Sigmoid colon (tissue), 7 donors: ENCODE data around the gene RMND5A. TPM values are rescaled to one million over a fixed set of nuclear protein-coding genes. Genes with fewer than 3 reads are reported as not detected.

Source experiments
- DNase-seq: peaks from one replicate; pipeline ENCODE4 v3.0.0-alpha.2; 2019
- H3K27ac ChIP-seq, 4 donors: fragments of 200-600 bp; sonication (generic); one replicate each; pipeline ENCODE4 v1.5.1; 2016 to 2019; ENCODE audit warnings: mild to moderate bottlenecking in 1 of 4
- H3K27me3 ChIP-seq, 3 donors: fragments of 200-600 bp; sonication (generic); one replicate each; pipeline ENCODE4 v1.5.1; 2019; ENCODE audit warnings: mild to moderate bottlenecking in 1 of 3
- H3K36me3 ChIP-seq, 4 donors: fragments of 200-600 bp; sonication (generic); one replicate each; pipeline ENCODE4 v1.5.1; 2016 to 2019
- H3K4me1 ChIP-seq, 4 donors: fragments of 200-600 bp; sonication (generic); one replicate each; pipeline ENCODE4 v1.5.1; 2017 to 2019
- H3K4me3 ChIP-seq, 4 donors: fragments of 200-600 bp; sonication (generic); one replicate each; pipeline ENCODE4 v1.5.1; 2017 to 2019; ENCODE audit warnings: mild to moderate bottlenecking in 2 of 4, moderate library complexity in 1 of 4
- H3K9me3 ChIP-seq, 4 donors: fragments of 200-600 bp in 3 of 4; sonication (generic) in 3 of 4; one replicate each; pipeline versions ENCODE4 v1.5.1 to v1.6.1; 2013 to 2019
- CTCF ChIP-seq, 4 experiments: fragments of 450-650 bp in 3 of 4; fragments of 200-600 bp in 1 of 4; IDR thresholded peaks; one replicate each; pipeline ENCODE4 v1.5.1; 2016 to 2019; ENCODE audit warnings: antibody characterized with exemption in 4 of 4, mild to moderate bottlenecking in 3 of 4, moderate library complexity in 2 of 4
- EP300 ChIP-seq, 4 donors: sonication (generic); formaldehyde crosslinking; IDR thresholded peaks; one replicate each; pipeline ENCODE4 v1.6.1; 2017; ENCODE audit warnings: antibody characterized with exemption in 4 of 4
- POLR2A ChIP-seq, 2 donors: fragments of 450-650 bp; IDR thresholded peaks; one replicate each; pipeline ENCODE4 v1.6.1; 2016; ENCODE audit warnings: antibody characterized with exemption in 2 of 2, mild to moderate bottlenecking in 2 of 2, moderate library complexity in 2 of 2
- POLR2AphosphoS5 ChIP-seq, 4 donors: sonication (generic); formaldehyde crosslinking; IDR thresholded peaks; one replicate each; pipeline ENCODE4 v1.6.1; 2017; ENCODE audit warnings: antibody characterized with exemption in 4 of 4
- WGBS, 2 donors: extraction: QIAGEN DNeasy Blood & Tissue Kit; methylation state at CpG; one replicate each; pipeline ENCODE4 v1.1.7; 2013; 5-methylcytosine and 5-hydroxymethylcytosine counted together
- intact Hi-C: fragments of 100-400 bp; cut with DNase I; formaldehyde crosslinking; loops from one replicate; pipeline ENCODE4 v1.15.1; 2023
- polyA plus RNA-seq, 3 donors: library from polyadenylated mRNA; stranded (reverse); fragments of 200-250 nt; gene quantifications; one replicate each; pipeline ENCODE4 v1.2.3, GENCODE V29; 2013
- total RNA-seq, 4 donors: library from RNA; depleted of rRNA; stranded (reverse); fragments of >200 nt; gene quantifications; one replicate each; pipeline ENCODE4 v1.1.0, GENCODE V29; 2016
- donor health status: healthy with polysubstance abuse.
- donor health status: Bipolar disorder and iron deficiency.
- donor health status: healthy.

RMND5A gene
- total and polyA plus RNA-seq, 7 donors: 19.9 to 58.9 (median 42.4) TPM

GRCh38 chr2:86758405-86758804, 38.3 kb downstream of the RMND5A start:
- Histone ChIP-seq H3K27me3 (no peaks in the 10 kb centered on the region), H3K4me3 (no peak overlapping the region), H3K9me3 (no peaks in the 10 kb centered on the region), H3K27ac (no peak overlapping the region), H3K36me3 (peaks cover 0 to 20% (median 0%) of the 10 kb centered on the region in 4 donors), H3K4me1 (peaks cover 0 to 9% (median 6%) of the 10 kb centered on the region in 4 donors)
- DNase-seq: no peak
- WGBS, 2 donors: 91 to 96% methylated on average over 3 of the region's 3 CpGs
- intact Hi-C loops: no loop called here
- TF ChIP-seq EP300 (IDR thresholded peaks at IDR 0.05) (no peak), POLR2A (IDR thresholded peaks at IDR 0.05) (no peak), POLR2AphosphoS5 (IDR thresholded peaks at IDR 0.05) (no peak), CTCF (IDR thresholded peaks at IDR 0.05) (no peak)

GRCh38 chr2:86760371-86760770, 40.3 kb downstream of the RMND5A start:
- intact Hi-C loops: no loop called here
- H3K4me1 ChIP-seq: peaks cover 0 to 9% (median 2%) of the 10 kb centered on the region in 4 donors
- no peaks in the 10 kb centered on the region for H3K9me3 ChIP-seq
- DNase-seq: no peak
- peaks cover 0 to 16% (median 2%) of the 10 kb centered on the region in 4 donors for H3K36me3 ChIP-seq
- no peak overlapping the region for H3K27ac ChIP-seq
- H3K27me3 ChIP-seq: no peaks in the 10 kb centered on the region
- WGBS, 2 donors: 79 to 91% methylated on average over 4 of the region's 4 CpGs
- no peak for TF ChIP-seq CTCF (IDR thresholded peaks at IDR 0.05)
- TF ChIP-seq EP300 (IDR thresholded peaks at IDR 0.05): no peak
- no peak overlapping the region for H3K4me3 ChIP-seq

GRCh38 chr2:86764661-86765309, 44.7 kb downstream of the RMND5A start:
- H3K4me1 ChIP-seq: peaks cover 0 to 9% (median 2%) of the 10 kb centered on the region in 4 donors
- H3K27me3 ChIP-seq: no peaks in the 10 kb centered on the region
- intact Hi-C loops: no loop called here
- TF ChIP-seq CTCF (IDR thresholded peaks at IDR 0.05): peak; percentile 12 to 72 (median 52)
- TF ChIP-seq POLR2AphosphoS5 (IDR thresholded peaks at IDR 0.05): no peak
- TF ChIP-seq POLR2A (IDR thresholded peaks at IDR 0.05): no peak
- no peak overlapping the region for H3K4me3 ChIP-seq
- DNase-seq: no peak
- 73 to 75% methylated on average over 4 of the region's 4 CpGs for WGBS, 2 donors
- peaks cover 0 to 22% (median 8%) of the 10 kb centered on the region in 4 donors for H3K36me3 ChIP-seq
- H3K27ac ChIP-seq: no peak overlapping the region
- no peaks in the 10 kb centered on the region for H3K9me3 ChIP-seq

GRCh38 chr2:86765310-86765695, 45.2 kb downstream of the RMND5A start:
- intact Hi-C loops: no loop called here

More at GRCh38 chr2:86765310-86765695, 45.2 kb downstream of the RMND5A start:
- Histone ChIP-seq H3K4me1 (peaks cover 0 to 9% (median 2%) of the 10 kb centered on the region in 4 donors), H3K27me3 (no peaks in the 10 kb centered on the region), H3K27ac (no peak overlapping the region), H3K4me3 (no peak overlapping the region), H3K9me3 (no peaks in the 10 kb centered on the region), H3K36me3 (peaks cover 0 to 24% (median 8%) of the 10 kb centered on the region in 4 donors)
- TF ChIP-seq CTCF (IDR thresholded peaks at IDR 0.05) (no peak), EP300 (IDR thresholded peaks at IDR 0.05) (no peak), POLR2AphosphoS5 (IDR thresholded peaks at IDR 0.05) (no peak), POLR2A (IDR thresholded peaks at IDR 0.05) (no peak)
- WGBS, 2 donors: 39 to 61% methylated on average over 1 of the region's 1 CpG
- DNase-seq: no peak
